HTERT RPE-1 (cell line): ENCODE measurements around the gene OBSCN.

Source experiments
- in situ Hi-C: fragments of 300-500 bp; cut with MboI; formaldehyde crosslinking; loops from 4 replicates; pipeline ENCODE4 v1.14.3; 2020; ENCODE audit warnings: low sequenced_read_pairs

Gene OBSCN

DNA sequence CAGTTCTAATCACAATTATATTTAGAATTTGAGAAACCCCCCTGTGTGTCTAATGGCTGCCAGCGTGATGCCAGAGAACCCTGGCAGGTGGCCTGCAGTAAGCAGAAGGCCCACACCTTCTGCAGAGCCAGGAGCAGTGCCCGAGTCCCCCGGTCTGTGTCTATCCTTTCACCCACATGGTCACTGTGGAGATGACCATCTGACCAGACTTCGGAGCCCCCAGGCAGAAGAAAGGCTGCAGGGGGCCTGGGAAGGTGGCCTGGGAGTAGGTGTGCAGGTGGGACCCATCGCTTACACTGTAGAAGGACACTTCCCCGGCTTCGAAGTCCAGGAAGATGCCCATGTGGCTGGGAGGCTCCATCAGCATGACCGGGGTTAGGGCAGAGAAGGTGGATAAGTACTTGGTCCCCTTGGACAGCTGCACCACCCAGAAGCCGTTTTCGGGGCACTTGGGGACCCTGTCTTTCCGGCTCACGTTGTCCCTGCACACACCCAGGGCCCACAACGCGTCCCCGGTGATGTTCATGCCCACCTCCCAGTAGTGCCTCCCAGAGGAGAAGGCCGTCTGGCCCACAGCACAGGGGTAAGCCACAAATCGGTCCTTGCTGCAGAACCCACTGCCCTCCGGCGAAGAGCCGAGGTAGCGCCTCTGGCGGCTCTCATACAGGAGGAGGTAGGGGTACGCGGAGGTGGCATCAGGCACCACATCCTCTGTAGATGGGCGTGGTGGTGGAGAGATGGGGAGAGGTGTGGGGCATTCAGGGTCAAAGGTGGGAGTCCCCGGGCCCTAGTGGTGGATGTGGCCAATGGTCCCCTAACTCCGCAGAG, 200.4 kb downstream of the OBSCN start:
- in situ Hi-C loops = no loop called here

DNA sequence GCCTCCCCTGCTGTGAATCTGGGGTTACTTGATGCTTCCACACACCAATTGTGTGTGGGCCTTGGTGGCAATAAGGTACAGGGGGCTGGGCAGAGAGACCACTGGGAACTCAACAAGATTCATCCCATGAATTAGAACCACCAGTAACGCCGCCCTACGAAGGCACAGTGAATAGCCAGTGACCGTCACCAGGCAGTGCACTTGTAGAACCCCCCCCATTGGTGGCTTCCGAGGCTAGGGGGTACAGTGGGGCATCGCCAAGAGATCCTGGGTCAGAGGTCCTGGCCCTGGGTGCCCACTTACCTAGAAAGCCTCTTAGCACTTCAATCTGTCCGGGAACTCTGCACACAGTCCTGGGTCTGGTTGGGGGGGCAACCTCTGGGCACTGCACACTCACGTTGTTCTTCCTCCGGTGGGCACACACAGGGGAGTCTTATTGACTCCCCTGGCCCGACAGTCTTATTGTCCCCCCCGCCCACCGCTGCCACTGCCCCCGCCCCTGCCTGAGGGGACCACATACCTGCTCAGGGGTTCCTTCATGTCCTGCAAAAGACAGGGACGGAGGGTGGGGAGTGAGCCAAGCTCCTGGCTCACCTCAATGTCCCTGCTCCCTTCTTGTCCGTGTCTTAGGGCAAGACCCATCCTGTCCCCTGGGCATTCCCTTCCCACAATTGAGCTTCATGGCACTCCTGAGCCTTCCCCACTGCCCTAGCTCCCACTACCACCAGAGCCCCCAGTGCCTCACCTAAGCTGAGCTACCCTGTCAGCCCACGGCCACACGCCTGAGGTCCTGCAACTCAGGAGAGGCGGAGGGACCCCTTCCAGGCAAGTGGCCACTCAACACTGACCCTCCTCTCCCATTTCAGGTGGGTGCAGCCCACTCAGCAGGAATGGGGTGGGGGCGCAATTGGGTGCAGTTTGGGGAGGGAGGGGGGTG, 201.3 kb downstream of the OBSCN start:
- in situ Hi-C loops = no loop called here

DNA sequence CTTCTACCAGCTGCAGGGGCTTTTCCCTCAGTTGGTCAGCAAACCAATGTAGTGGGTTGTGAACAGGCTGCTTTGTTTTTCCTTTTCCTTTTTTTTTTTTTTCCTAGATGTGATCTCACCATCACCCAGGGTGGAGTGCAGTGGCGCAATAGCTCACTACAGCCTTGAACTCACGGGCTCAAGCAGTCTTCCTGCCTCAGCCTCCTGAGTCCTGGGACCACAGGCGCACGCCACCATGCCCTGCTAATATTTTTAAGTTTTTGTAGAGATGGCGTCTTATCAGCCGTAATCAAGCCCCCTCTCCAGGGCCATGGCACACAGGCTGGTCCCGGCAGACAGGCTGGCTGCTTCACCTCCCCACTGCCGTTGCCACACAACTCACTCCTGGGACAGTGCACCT, 202.2 kb downstream of the OBSCN start:
- in situ Hi-C loops = no loop called here

DNA sequence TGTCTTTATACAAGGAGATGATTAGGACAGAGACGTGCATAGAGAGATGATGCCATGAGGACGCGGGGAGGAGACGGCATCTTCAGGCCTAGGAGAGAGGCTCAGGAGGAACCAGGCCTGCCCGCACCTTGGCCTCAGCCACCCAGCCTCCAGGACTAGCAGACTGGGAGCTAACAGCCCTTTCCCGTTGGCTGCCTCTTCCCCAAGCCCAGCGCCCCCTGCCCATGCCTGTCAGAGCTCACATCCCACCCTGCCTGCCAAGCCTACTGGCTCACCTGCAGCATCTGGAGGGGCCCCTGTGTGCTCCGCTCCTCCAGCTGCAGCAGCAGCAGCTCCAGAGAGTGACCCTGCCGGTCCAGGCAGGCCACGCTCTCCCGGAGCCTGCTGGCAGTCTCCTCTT, 202.8 kb downstream of the OBSCN start:
- in situ Hi-C loops = no loop called here

DNA sequence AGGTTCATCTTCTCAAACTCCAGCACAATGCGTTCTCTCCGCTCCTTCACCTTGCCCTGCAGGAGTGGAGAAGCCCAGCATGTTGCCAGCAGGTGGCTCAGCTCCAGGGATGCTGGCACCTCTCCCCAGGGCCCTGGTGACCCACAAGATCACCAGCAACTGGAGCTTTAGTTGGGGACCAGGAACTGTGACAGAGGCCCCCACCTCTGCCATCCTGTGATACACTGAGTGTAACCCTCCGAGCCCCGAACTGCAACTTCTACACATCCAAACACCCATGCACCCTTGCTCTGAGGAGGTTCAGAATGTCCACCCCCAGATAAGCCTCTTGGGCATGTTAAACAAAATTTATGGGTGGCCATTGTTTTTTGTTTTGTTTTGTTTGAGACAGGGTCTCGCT, 203.3 kb downstream of the OBSCN start:
- in situ Hi-C loops = no loop called here

DNA sequence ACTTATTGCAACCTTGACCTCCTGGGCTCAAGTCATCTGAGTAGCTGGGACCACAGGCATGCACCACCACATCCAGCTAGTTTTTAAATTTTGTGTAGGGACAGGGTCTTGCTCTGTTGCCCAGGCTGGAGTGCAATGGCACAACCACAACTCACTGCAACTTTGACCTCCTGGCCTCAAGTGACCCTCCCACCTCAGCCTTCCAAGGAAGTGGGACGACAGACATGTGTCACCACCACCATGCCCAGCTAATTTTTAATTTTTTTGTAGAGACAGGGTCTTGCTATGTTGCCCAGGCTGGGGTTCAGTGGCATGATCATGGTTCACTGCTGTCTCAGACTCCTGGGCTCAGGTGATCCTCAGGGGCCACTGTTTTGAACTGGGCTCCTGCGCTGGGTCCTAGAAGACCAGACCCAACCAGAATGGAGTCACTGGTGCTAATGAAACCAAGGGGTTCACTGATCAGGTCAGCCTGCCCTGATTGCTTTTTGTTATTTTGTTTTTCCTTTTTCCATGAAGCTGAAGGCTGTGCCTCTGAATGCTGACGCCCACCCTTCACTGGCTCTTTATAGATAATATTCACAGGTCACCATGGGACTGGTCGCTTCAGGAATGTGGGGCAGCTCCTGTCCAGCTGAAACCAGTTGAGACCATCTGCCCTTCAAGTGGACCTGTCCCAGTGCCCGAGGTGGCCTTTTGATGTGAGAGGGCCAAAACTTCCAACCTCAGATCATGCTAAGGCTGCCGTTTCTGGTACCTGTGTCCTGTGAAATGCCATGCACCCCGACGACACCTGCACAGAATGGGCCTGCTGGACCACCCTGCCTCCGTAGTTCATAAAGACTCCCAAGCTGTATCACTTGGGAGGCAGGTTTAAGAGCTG, 203.9 kb downstream of the OBSCN start:
- in situ Hi-C loops = no loop called here

DNA sequence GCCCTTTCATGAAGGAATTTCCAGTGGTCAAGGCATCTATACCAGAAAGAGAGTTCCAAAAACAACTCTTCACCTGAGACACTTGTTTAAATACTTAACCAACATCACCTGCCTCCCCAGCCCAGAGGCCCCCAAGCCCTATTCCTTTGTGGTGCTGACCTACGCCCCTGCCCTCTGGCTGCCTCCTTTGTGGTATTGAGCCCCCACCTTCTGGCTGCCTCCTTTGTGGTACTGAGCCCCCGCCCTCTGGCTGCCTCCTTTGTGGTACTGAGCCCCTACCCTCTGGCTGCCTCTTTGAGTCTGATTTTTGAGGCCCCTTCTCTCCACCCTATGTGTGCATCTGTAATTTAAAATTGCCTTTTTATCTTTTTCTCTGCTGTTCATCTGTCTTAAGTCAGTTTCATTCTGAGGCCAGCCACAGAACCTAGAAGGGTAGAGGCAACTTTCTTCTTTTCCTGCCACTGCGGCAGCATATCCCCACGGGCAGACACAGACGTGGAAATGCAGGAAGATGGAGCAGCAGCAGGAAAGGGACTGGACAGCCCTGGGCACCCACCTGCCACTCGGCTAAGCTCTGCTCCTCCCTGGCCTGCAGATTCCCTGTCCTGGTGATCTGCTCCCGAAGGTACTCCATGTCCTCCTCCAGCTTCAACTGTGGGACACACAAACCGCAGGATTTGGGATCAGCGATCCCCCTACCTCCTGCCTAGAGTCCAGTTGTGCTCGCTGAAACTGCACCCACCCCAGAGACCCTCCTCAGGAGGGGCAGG, 205.6 kb downstream of the OBSCN start:
- in situ Hi-C loops = no loop called here

DNA sequence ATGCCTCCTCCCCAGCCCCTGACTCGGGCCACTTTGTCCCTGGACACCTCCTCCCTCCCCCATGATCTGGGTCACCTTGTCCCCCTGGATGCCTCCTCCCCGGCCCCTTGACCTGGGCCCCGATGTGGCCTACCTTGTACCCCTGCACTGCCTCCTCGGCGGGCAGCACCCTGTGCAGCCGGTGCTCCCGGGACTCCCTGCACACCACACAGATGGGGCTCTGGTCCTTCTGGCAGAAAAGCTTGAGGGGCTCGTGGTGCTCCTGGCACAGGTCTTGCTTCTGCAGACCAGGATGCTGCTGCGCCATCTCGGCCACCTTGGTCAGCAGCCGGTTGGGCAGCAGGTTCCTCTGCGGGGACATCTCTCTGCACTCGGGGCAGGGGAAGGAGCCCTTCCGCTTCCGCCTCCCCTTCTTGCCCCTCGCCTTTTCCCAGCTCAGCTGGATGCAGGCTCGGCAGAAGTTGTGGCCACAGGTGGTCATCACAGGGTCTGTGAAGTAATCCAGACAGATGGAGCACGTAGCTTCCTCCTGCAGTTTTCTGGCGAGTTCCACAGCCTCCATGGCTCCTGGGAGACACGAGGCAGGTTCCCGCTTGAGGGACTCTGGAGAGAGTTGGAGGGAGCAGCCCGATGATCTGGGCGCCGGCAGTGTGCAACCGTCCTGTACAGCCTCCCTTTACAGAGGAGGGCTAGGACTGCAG, 206.8 kb downstream of the OBSCN start:
- in situ Hi-C loops = no loop called here

DNA sequence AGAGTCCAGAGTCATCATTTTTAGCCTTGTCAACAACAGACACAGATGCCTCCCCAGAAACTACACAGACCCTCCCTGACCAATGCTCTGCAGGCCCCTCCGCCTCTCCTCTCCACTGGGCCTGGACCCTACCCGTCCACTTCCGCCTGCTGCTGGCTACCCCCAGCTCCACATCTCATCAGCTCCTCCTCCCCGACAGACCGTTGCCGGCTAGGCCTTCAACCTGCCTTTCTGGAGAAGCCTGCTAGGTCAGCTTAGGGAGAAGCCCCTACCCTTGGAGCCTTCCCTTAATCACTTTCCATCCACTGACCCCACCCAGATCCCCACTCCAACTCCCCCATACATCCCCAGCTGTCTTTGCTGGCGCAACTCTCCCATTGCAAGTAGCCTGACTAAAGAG, 207.4 kb downstream of the OBSCN start:
- in situ Hi-C loops = no loop called here

DNA sequence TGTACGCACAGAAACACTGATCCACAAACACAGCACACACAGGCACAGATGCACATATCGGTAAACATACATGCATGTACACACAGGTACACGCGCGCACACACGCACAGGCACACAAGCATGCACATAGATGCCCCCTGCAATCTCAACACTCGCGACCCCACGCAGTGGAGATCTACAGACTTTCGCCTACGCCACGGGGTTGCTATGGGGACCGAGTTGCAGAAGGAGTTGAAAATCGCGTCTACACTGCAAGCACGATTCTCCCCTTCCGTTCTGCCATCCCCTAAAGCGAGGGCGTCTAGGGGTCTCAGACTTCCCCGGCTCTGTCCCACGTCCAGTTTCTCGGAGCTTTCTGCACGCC, 208.0 kb downstream of the OBSCN start:
- in situ Hi-C loops = no loop called here

DNA sequence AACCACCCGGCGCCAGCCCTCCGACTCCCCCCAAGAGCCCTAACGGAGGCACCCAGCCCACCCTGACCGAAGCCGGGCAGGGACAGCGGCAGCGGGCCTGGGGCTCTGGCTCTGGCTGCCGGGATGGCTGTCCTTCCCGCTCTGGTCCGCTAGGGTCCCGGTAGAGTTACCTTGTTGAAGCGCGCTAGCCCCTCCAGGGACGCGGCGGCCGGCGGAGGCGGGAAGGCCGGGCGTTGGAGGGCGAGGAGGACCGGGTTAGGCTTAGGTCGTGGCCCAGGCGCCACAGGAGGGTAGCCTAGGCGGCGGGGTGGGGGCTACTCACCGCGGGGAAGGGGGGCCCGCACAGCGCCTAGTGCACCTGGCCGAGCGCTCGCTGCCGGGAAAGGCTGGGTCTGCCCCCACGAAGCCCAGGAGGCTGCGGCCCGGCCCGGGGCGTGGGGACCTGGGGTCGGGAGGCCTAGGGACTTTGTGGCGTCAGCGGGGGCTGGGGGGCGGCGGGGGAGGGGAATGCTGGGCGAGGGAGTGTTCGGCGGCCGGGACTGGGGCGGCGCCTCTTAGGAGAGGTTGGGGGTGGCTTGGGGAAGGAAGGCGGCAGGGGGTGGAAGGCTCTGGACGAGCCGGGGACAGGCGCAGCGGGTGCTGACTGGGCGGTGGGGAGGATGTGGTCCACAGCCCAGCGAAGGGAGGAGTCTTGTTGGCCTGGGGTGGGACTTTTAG, 208.5 kb downstream of the OBSCN start, which contains the start of gene TRIM17:
Gene TRIM17 (minus strand): TSS at position 645 of the 717 bp plus-strand sequence. CDS start 1,789 bp downstream, outside the sequence.
- in situ Hi-C loops = no loop called here

DNA sequence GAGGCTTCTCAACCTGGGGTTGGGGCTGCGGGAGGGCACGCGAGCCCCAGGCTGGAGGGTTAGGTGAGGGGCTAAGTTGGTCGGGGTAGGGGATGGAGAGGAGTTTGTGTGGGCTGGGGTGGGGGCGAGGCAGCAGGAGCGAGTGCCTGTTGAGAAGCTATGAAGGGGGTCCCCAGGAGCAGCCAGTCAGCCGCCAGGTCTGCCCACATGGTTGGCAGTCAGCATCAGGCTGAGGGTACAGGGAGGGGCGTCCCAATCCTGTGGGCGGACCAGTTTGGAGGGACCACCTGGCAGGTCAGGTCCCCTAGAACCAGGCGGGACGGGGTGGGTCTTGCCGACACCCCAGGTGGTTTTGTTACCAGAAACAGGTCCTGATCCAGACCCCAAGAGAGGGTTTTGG, 209.2 kb downstream of the OBSCN start:
- in situ Hi-C loops = no loop called here

DNA sequence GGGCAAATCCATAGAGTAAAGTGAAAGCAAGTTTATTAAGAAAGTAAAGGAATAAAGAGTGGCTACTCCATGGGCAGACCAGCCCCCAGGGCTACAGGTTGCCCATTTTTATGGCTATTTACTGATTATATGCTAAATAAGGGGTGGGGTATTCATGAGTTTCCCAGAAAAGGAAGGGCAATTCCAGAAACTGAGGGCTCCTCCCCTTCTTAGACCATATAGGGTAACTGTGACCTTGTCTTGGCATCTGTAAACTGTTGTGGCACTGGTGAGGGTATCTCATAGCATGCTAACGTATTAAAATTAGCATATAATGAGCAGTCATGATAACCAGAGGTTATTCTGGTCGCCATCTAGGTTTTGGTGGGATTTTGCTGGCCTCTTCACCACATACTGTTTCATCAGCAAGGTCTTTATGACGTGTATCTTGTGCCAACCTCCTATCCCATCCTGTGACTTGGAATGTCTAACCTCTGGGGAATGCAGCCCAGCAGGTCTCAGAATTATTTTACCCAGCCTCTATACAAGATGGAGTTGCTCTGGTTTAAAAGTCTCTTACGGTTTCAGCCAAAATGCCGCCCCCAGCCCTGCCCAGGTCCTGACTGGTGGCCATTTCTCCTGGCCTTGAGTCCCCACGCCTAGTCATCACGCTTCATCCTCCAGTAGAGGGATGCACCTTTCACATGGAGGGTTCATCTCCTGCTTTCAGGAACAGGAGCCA, 209.8 kb downstream of the OBSCN start:
- in situ Hi-C loops = no loop called here

DNA sequence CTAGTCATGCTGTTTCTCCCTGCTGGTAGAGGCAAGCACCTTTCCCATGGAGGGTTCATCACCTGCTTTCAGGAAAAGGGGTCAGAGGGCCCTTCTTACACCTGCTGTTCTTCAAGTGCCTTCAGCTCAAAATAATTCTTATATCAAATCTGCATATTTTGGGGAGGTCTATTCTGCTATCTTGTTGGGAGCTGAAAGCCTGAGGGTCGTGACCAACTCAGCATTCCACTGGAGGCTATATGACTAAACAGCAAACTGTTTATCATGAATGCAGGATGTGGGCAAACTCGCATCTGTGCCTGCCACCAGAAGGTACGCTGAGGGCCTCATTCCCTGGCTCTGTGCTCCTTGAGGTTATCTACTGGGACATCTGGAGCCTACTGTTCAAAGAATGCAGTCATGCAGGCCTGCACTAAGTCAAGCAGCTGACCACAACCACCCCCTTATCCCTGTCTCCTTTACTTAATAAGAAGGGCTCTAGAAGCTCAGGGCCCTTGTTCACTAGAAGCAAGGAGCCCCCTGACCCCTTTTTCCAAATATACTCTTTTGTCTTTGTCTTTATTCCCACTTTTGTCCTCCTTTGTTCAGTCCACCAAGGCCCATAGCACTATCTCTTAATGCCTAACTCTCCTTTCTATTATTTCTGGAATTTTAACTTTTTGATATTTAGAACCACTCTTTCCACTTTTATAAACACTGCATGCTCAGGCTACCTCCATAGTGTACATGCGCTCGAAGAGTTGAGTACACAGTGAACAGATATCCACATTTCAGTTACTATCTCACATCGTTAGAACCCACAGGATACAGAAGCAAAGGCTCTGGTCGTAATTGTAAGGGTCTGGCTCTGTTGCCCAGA, 213.4 kb downstream of the OBSCN start:
- in situ Hi-C loops = no loop called here

DNA sequence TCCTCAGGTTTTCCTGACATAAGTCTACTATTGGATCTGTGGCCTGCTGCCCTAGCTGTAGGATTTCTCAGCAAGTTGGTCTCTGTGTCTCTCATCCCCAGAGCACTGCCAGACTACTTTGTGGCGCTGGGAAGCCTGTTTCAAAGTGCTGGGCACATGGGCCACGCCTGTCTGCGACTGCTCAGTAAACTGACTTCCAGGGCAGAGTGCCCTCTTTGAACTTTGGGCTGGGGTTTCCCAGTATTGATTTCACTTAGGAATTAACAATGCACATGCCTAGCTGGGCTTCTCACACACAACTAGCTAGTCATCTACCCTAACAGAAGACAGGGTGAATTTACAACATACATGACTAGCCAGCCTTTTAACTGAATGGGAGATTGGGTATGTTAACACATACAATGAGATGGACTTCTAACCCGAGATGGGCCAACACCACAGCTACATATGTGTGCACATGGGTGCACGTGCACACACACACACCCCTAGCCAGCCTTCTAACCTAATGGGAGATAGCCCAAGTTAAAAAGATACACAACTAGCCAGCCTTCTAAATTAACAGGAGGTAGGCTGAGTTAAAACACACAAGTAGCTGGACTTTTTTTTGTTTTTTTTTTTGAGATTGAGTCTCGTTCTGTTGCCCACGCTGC, 215.7 kb downstream of the OBSCN start:
- in situ Hi-C loops = no loop called here

DNA sequence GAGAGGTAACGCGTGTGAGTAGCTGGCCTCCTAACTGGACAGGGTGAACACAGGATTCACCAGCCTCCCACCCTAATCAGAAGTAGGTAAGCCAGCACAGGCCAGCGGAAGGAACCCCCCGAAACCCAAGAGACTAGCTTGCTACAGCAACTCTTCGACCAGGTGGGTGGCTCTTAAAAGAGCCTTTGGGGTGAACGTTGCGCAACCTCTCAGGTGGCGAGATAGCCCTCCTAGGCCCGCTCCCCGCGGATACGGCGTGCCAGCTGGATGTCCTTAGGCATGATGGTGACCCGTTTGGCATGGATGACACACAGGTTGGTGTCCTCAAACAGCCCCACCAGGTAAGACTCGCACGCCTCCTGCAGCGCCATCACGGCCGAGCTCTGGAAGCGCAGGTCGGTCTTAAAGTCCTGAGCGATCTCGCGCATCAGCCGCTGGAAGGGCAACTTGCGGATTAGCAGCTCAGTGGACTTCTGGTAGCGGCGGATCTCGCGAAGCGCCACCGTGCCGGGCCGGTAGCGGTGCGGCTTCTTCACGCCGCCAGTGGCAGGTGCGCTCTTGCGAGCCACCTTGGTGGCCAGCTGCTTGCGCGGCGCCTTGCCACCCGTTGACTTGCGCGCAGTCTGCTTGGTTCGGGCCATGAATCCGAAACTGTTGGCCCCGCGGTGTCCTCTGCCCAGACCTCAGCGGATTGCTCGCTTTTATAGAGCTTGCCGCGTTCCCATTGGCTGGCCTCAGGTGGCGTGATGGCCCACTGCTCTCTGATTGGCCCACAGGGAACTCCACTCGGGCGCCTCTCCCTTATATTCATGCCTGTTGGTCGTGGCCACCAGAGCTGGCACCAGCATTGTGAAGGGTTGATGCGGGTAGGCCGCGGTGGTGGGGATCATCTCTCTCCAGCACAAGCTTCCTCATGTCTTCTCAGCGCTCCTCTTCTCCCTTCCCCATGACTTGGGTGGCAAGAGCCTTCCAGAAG, 217.1 kb downstream of the OBSCN start:
- in situ Hi-C loops = no loop called here
